Vagina (tissue), 2 donors: ENCODE data around the gene SCG2.

Experiments
- POLR2A ChIP-seq, 2 donors: fragments of 450-650 bp; IDR thresholded peaks; one replicate each; pipeline ENCODE4 v1.6.1; 2017; ENCODE audit warnings: antibody characterized with exemption in 2 of 2, mild to moderate bottlenecking in 2 of 2, moderate library complexity in 2 of 2
- POLR2AphosphoS5 ChIP-seq, 2 donors: sonication (generic); formaldehyde crosslinking; IDR thresholded peaks; one replicate each; pipeline ENCODE4 v1.9.0; 2017; ENCODE audit warnings: antibody characterized with exemption in 2 of 2, mild to moderate bottlenecking in 2 of 2, low read depth in 1 of 2; ENCODE audit not compliant: insufficient read depth in 1 of 2
- TF ChIP-seq, protein P1 (sequence below), 3 experiments: fragments of 450-650 bp in 2 of 3; fragments of 200-600 bp in 1 of 3; sonication (generic) in 1 of 3; IDR thresholded peaks; one replicate each; pipeline ENCODE4 v1.5.1; 2017 to 2019; ENCODE audit warnings: antibody characterized with exemption in 3 of 3, mild to moderate bottlenecking in 2 of 3, moderate library complexity in 2 of 3

GRCh38 chr2:223554923-223555322 is 47.2 kb downstream of the SCG2 start:
- TF ChIP-seq, protein P1, sequence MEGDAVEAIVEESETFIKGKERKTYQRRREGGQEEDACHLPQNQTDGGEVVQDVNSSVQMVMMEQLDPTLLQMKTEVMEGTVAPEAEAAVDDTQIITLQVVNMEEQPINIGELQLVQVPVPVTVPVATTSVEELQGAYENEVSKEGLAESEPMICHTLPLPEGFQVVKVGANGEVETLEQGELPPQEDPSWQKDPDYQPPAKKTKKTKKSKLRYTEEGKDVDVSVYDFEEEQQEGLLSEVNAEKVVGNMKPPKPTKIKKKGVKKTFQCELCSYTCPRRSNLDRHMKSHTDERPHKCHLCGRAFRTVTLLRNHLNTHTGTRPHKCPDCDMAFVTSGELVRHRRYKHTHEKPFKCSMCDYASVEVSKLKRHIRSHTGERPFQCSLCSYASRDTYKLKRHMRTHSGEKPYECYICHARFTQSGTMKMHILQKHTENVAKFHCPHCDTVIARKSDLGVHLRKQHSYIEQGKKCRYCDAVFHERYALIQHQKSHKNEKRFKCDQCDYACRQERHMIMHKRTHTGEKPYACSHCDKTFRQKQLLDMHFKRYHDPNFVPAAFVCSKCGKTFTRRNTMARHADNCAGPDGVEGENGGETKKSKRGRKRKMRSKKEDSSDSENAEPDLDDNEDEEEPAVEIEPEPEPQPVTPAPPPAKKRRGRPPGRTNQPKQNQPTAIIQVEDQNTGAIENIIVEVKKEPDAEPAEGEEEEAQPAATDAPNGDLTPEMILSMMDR (IDR thresholded peaks at IDR 0.05): no peak
- no peak for TF ChIP-seq POLR2A (IDR thresholded peaks at IDR 0.05)
- no peak for TF ChIP-seq POLR2AphosphoS5 (IDR thresholded peaks at IDR 0.05; ENCODE audit: insufficient read depth in 1 of 2, low read depth in 1 of 2)
